Vagina (tissue), 2 donors: ENCODE results near the gene MSANTD1. TPM values are rescaled to one million over a fixed set of nuclear protein-coding genes. Genes with fewer than 3 reads are reported as not detected.
A peak's percentile ranks its signal among the peaks of the same experiment; 100 is the strongest.

Source experiments
- DNase-seq, 2 donors: peaks; one replicate each; pipeline ENCODE4 v3.0.0-alpha.2; 2017; ENCODE audit errors: extremely low spot score in 2 of 2
- H3K27ac ChIP-seq: fragments of 200-600 bp; sonication (generic); one replicate; pipeline ENCODE4 v1.5.1; 2019
- H3K27me3 ChIP-seq: fragments of 200-600 bp; sonication (generic); one replicate; pipeline ENCODE4 v1.5.1; 2019
- H3K36me3 ChIP-seq, 2 donors: fragments of 200-600 bp; sonication (generic); one replicate each; pipeline ENCODE4 v1.5.1; 2017 to 2019
- H3K4me1 ChIP-seq: fragments of 200-600 bp; sonication (generic); one replicate; pipeline ENCODE4 v1.5.1; 2019
- H3K4me3 ChIP-seq, 2 donors: fragments of 200-600 bp; sonication (generic); 1 replicate in 1 of 2; 2 replicates in 1 of 2; pipeline ENCODE4 v1.5.1; 2016 to 2019
- H3K9me3 ChIP-seq: fragments of 200-600 bp; sonication (generic); one replicate; pipeline ENCODE4 v1.5.1; 2019
- POLR2A ChIP-seq, 2 donors: fragments of 450-650 bp; IDR thresholded peaks; one replicate each; pipeline ENCODE4 v1.6.1; 2017; ENCODE audit warnings: antibody characterized with exemption in 2 of 2, mild to moderate bottlenecking in 2 of 2, moderate library complexity in 2 of 2
- POLR2AphosphoS5 ChIP-seq, 2 donors: sonication (generic); formaldehyde crosslinking; IDR thresholded peaks; one replicate each; pipeline ENCODE4 v1.9.0; 2017; ENCODE audit warnings: antibody characterized with exemption in 2 of 2, mild to moderate bottlenecking in 2 of 2, low read depth in 1 of 2; ENCODE audit not compliant: insufficient read depth in 1 of 2
- intact Hi-C: fragments of 100-400 bp; cut with DNase I; formaldehyde crosslinking; loops from one replicate; pipeline ENCODE4 v1.15.1; 2023
- total RNA-seq: library from RNA; depleted of rRNA; stranded (reverse); fragments of >200 nt; gene quantifications from one replicate; pipeline ENCODE4 v1.2.3, GENCODE V29; 2016
- TF ChIP-seq, protein P1 (sequence below), 3 experiments: fragments of 450-650 bp in 2 of 3; fragments of 200-600 bp in 1 of 3; sonication (generic) in 1 of 3; IDR thresholded peaks; one replicate each; pipeline ENCODE4 v1.5.1; 2017 to 2019; ENCODE audit warnings: antibody characterized with exemption in 3 of 3, mild to moderate bottlenecking in 2 of 3, moderate library complexity in 2 of 3

MSANTD1 gene
- total RNA-seq, 1 donor from 2014 or later, result 0.49 TPM

DNA sequence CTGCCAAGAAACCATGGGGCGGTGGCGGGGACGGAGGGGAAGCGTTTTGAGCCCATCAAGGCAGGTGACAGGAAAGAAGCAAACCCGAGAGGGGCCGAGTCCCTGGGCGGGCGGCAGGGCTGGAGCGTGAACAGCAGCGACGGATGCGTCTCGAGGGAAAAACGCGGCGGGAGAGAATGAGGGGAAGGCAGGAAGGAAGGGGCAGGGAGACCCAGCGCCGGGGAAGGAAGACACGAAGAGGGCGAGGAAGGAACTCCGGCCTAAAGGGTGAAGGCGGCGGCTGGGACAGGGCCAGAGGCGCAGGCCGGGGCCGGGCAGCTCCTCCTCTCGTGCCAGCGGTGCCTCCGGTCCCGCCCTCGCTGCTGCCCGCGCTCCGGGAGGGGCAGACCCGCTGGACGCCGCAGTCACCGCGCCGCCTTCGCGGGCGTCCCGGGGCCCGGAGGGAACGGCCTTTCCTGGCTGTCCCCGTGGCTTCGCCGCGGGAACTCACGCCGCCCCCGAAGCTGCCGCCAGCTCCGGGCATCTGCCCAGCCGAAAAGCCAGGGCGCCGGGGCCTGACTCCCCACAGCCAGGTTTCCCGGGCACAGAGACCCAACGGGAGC is 43.1 kb downstream of the MSANTD1 start:
- Histone ChIP-seq H3K36me3 (no peaks in the 10 kb centered on the region), H3K4me3 (peak overlapping the region; percentile 77 to 97), H3K27me3 (no peaks in the 10 kb centered on the region), H3K27ac (peak overlapping the region; percentile 92), H3K4me1 (peaks cover 41% of the 10 kb centered on the region), H3K9me3 (no peaks in the 10 kb centered on the region)
- peak in 1 of 2 donors; percentile 89 for DNase-seq
- intact Hi-C loops, result loop anchor here (10.0 kb wide), 1 partner anchor 87 kb away; no protein-coding TSS in a partner anchor
- TF ChIP-seq POLR2A (IDR thresholded peaks at IDR 0.05), result no peak
- TF ChIP-seq, protein P1, sequence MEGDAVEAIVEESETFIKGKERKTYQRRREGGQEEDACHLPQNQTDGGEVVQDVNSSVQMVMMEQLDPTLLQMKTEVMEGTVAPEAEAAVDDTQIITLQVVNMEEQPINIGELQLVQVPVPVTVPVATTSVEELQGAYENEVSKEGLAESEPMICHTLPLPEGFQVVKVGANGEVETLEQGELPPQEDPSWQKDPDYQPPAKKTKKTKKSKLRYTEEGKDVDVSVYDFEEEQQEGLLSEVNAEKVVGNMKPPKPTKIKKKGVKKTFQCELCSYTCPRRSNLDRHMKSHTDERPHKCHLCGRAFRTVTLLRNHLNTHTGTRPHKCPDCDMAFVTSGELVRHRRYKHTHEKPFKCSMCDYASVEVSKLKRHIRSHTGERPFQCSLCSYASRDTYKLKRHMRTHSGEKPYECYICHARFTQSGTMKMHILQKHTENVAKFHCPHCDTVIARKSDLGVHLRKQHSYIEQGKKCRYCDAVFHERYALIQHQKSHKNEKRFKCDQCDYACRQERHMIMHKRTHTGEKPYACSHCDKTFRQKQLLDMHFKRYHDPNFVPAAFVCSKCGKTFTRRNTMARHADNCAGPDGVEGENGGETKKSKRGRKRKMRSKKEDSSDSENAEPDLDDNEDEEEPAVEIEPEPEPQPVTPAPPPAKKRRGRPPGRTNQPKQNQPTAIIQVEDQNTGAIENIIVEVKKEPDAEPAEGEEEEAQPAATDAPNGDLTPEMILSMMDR (IDR thresholded peaks at IDR 0.05), result no peak
- no peak for TF ChIP-seq POLR2AphosphoS5 (IDR thresholded peaks at IDR 0.05; ENCODE audit: insufficient read depth in 1 of 2, low read depth in 1 of 2)

DNA sequence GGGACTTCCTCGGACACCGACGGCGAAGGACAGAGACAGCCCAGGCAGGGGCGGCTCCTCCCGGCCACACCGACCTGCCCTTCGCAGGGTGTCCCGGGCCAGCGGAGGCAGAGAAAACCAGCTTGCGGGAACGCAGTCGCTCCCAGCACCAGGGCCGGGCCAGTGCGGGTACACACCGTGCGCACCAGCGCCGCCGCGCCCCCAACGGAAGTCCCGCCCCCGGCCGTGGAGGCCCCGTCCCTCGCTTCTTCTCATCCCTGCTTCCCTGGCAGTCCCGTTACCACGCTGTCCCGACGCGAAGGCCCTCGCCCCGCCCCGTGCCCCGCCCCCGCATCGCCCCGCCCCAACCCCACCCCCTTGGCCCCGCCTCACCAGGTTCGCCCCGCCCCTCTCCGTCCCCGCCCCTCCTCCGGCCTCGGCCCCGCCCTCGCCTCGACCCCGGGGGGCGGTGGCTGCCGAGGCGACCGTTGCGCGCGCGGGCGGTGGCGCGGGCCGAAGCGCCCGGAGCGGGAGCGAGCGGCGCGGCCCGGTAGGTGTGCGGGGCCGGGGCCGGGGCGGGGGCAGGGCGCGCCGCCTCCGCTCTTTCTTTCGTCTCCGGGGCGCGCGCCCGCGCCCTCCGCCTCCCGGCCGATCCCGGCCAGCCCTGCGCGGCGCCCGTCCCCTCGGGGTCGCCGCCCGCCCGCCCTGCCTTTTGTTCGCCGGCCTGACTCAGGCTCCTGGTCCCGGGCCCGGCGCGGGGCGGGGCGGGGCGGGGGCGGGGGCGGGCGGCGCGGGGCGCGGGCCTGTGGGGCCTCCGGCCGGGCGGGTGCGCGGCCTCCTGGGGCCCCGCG is 43.8 kb downstream of the MSANTD1 start, which contains the start of gene RGS12:
Gene RGS12 (plus strand): TSS at position 451 of the 830 bp plus-strand sequence. CDS start 23,150 bp downstream, outside the sequence.
- H3K4me3 ChIP-seq, result peak within 1 kb of the TSS; percentile 77 to 97
- H3K27ac ChIP-seq, result peak within 1 kb of the TSS; percentile 92
- no peaks in the 10 kb centered on the region for H3K27me3 ChIP-seq
- intact Hi-C loops, result loop anchor here (10.0 kb wide), 1 partner anchor 88 kb away; no protein-coding TSS in a partner anchor
- H3K36me3 ChIP-seq, result no peaks in the 10 kb centered on the region
- H3K4me1 ChIP-seq, result peaks cover 34% of the 10 kb centered on the region
- no peaks in the 10 kb centered on the region for H3K9me3 ChIP-seq
- peak; percentile 37 to 97 for TF ChIP-seq POLR2AphosphoS5 (IDR thresholded peaks at IDR 0.05; ENCODE audit: insufficient read depth in 1 of 2, low read depth in 1 of 2)
- TF ChIP-seq, protein P1 (IDR thresholded peaks at IDR 0.05), result no peak
- peak in 1 of 2 donors; percentile 88 for TF ChIP-seq POLR2A (IDR thresholded peaks at IDR 0.05)
- DNase-seq, result peak in 1 of 2 donors; percentile 96

DNA sequence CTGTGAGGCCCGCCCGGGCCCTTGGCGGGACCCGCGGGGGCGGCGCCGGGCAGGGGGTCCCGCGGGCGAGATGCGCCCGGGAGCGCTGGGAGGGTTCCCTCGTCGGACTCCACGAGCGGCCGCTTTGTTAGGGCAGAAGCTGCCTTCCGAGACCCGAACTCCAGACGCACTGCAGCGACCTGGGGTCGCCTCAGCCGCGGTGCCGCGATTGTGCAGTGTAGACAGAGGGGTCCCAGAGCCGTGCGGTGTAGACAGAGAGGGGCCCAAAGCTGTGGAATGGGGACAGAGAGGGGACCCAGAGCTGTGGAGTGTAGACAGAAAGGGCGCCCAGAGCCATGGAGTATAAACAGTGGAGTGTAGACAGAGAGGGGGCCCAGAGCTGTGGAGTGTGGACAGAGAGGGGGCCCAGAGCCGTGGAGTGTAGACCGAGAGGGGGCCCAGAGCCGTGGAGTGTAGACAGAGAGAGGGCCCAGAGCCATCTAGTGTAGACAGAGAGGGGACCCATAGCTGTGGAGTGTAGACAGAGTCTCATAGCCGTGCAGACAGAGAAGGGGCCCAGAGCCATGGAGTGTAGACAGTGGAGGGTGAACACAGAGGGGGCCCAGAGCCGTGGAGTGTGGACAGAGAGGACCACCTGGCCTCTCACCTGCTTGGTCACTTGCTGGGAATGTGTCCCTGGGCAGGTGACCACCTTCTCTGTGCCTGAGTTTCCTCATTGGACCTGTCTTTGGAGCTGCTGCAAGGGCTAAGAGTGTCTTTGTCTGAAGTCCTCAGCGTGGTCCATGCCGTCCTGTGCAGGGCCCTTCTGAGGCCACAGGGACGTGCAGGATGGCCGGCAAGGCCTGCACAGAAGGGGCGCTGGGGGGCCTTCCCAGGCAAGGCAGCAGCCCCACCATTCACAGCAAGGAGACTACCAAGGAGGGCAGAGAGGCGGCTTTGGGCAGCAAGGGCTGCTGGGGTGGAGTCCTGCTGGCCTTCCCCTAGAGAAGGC is 44.7 kb downstream of the MSANTD1 start:
- peak overlapping the region; percentile 77 to 97 for H3K4me3 ChIP-seq
- no peaks in the 10 kb centered on the region for H3K9me3 ChIP-seq
- TF ChIP-seq POLR2A (IDR thresholded peaks at IDR 0.05) (no peak), POLR2AphosphoS5 (IDR thresholded peaks at IDR 0.05; ENCODE audit: insufficient read depth in 1 of 2, low read depth in 1 of 2) (no peak)
- TF ChIP-seq, protein P1 (IDR thresholded peaks at IDR 0.05), result no peak
- intact Hi-C loops, result loop anchor here (10.0 kb wide), 1 partner anchor 89 kb away; no protein-coding TSS in a partner anchor
- peak overlapping the region; percentile 85 for H3K27ac ChIP-seq
- peak; percentile 87 to 89 for DNase-seq
- H3K4me1 ChIP-seq, result peaks cover 31% of the 10 kb centered on the region
- no peaks in the 10 kb centered on the region for H3K36me3 ChIP-seq
- no peaks in the 10 kb centered on the region for H3K27me3 ChIP-seq

DNA sequence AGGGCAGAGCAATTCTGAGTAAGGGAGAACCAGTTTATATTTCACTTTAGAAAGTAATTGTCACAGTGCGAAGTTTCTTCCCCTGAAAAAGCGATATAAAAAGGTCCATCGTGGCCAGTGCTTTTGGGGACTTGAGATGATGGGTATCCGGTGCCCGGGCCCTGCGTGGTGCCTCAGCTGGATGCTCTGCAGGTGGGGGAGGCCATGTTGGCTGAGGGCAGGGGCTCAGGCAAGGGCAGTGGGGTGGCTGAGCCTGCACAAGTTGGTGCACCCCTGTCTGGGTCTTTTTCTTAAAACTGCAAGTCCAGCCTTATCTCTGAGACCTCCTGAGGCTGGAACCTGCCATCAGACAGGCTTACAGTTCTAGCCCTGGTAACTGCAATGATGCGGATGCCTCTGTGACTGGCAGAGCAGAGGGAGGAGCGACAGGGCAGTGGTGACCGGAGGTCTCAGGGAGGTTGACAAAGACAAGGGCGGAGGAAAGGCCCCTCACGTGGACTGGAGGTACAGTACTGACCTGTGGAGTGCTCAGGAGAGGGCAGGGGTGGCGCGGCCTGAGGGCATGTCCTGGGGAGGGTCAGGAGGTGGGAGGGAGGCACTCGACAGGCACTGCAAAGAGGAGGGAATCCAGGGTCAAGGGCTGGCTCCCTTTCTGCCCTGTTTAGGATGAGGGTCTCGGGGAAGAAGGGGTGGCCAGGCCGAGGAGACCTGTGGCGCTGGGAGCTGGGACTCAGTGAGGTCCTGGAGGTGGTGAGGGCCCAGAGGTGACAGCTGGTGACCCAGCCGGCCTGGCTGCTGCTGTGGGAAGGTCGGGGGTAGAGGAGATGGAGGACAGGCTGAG is 45.7 kb downstream of the MSANTD1 start:
- Histone ChIP-seq H3K27me3 (no peaks in the 10 kb centered on the region), H3K27ac (peak overlapping the region; percentile 85), H3K4me1 (peaks cover 39% of the 10 kb centered on the region), H3K4me3 (peak overlapping the region; percentile 77 to 97), H3K36me3 (no peaks in the 10 kb centered on the region), H3K9me3 (no peaks in the 10 kb centered on the region)
- intact Hi-C loops, result loop anchor here (10.0 kb wide), 1 partner anchor 90 kb away; no protein-coding TSS in a partner anchor
- TF ChIP-seq POLR2A (IDR thresholded peaks at IDR 0.05), result no peak
- TF ChIP-seq, protein P1 (IDR thresholded peaks at IDR 0.05), result no peak
- no peak for TF ChIP-seq POLR2AphosphoS5 (IDR thresholded peaks at IDR 0.05; ENCODE audit: insufficient read depth in 1 of 2, low read depth in 1 of 2)
- peak; percentile 88 to 94 for DNase-seq
